MM.1S (cell line): ENCODE results near the gene FEN1.

Source experiments
- DNase-seq: peaks from one replicate; pipeline ENCODE4 v3.0.0-alpha.2; 2015
- H2AFZ ChIP-seq: fragments of 300-600 bp; sonication (generic); 2 replicates; pipeline ENCODE4 v1.6.0; 2016; ENCODE audit warnings: antibody characterized with exemption, low read length
- H3F3A ChIP-seq: fragments of 300-600 bp; sonication (generic); 2 replicates; pipeline ENCODE4 v1.6.1; 2016; ENCODE audit warnings: mild to moderate bottlenecking, antibody characterized with exemption, low read length, moderate library complexity, mixed read lengths; ENCODE audit not compliant: insufficient read depth
- H3K27ac ChIP-seq: fragments of 300-600 bp; sonication (generic); 2 replicates; pipeline ENCODE4 v1.5.1; 2016; ENCODE audit warnings: mild to moderate bottlenecking, low read length
- H3K27me3 ChIP-seq: fragments of 300-600 bp; sonication (generic); replicated peaks from 2 replicates; pipeline ENCODE4 v1.6.0; 2016; ENCODE audit warnings: low read length; ENCODE audit not compliant: insufficient read depth
- H3K36me3 ChIP-seq: fragments of 300-600 bp; sonication (generic); replicated peaks from 2 replicates; pipeline ENCODE4 v1.6.1; 2016; ENCODE audit warnings: mild to moderate bottlenecking, low read length, mixed read lengths; ENCODE audit not compliant: insufficient read depth
- H3K4me1 ChIP-seq: fragments of 300-600 bp; sonication (generic); 2 replicates; pipeline ENCODE4 v1.6.1; 2016; ENCODE audit warnings: low read length, mixed read lengths
- H3K4me2 ChIP-seq: fragments of 300-600 bp; sonication (generic); 2 replicates; pipeline ENCODE4 v1.6.0; 2016; ENCODE audit warnings: low read depth, low read length
- H3K4me3 ChIP-seq: fragments of 300-600 bp; sonication (generic); 2 replicates; pipeline ENCODE4 v1.5.1; 2016; ENCODE audit warnings: low read length, mixed read lengths
- H3K79me2 ChIP-seq: fragments of 300-600 bp; sonication (generic); 2 replicates; pipeline ENCODE4 v1.6.1; 2016; ENCODE audit warnings: mixed run types, low read length, mixed read lengths
- H3K9ac ChIP-seq: fragments of 300-600 bp; sonication (generic); 2 replicates; pipeline ENCODE4 v1.6.1; 2016; ENCODE audit warnings: low read length, mixed read lengths
- H3K9me2 ChIP-seq: fragments of 300-600 bp; sonication (generic); replicated peaks from 2 replicates; pipeline ENCODE4 v1.6.1; 2016; ENCODE audit warnings: mild to moderate bottlenecking, low read length, mixed read lengths; ENCODE audit not compliant: insufficient read depth
- H3K9me3 ChIP-seq: fragments of 300-600 bp; sonication (generic); replicated peaks from 2 replicates; pipeline ENCODE4 v1.6.1; 2016; ENCODE audit warnings: mild to moderate bottlenecking, low read length, mixed read lengths; ENCODE audit not compliant: insufficient read depth
- H4K20me1 ChIP-seq: fragments of 300-600 bp; sonication (generic); 2 replicates; pipeline ENCODE4 v1.6.1; 2016; ENCODE audit warnings: mild to moderate bottlenecking, low read length, moderate library complexity, mixed read lengths; ENCODE audit not compliant: insufficient read depth
- CTCF ChIP-seq: fragments of 300-600 bp; sonication (generic); IDR thresholded peaks from 2 replicates; pipeline ENCODE4 v1.5.1; 2016; ENCODE audit warnings: antibody characterized with exemption, low read length, mixed read lengths
- EZH2 ChIP-seq: fragments of 300-600 bp; sonication (generic); optimal IDR thresholded peaks from 2 replicates; pipeline ENCODE3; 2017; ENCODE audit warnings: low read depth, mild to moderate bottlenecking, antibody characterized with exemption, low read length, mixed read lengths
- EZH2phosphoT487 ChIP-seq: fragments of 300-600 bp; sonication (generic); IDR thresholded peaks from 2 replicates; pipeline ENCODE4 v1.6.1; 2018; ENCODE audit warnings: antibody characterized with exemption, low read length

FEN1 gene

DNA sequence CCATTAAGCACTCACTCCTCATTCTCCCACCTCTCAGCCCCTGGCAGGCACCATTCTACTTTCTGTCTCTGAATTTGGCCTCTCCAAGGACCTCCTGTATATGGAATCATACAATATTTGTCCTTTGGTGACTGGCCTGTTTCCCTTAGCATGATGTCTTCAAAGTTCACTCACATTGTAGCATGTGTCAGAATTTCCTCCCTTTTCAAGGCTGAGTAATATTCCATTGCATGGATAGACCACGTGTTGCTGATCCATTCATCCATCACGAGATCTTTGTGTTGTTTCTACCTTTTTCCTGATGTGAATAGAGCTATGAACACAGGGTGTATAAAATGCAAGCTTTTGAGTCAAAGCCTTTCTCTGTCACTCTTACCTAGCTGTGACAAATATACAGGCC, 47.0 kb downstream of the FEN1 start:
- H3K27me3 ChIP-seq, result no peaks in the 10 kb centered on the region; the same call in 1 of the 2 replicates
- no peaks in the 10 kb centered on the region for H3K79me2 ChIP-seq
- H3K9me2 ChIP-seq, result no peaks in the 10 kb centered on the region
- H3K4me2 ChIP-seq, result no peak overlapping the region
- no peaks in the 10 kb centered on the region for H4K20me1 ChIP-seq
- H3F3A ChIP-seq, result 0 out of 2 replicates have a peak, but pooled peaks cover 3% of the 10 kb centered on the region
- no peak overlapping the region for H2AFZ ChIP-seq
- H3K9ac ChIP-seq, result no peak overlapping the region
- no peak for TF ChIP-seq EZH2phosphoT487
- no peak for TF ChIP-seq CTCF
- no peak for TF ChIP-seq EZH2
- no peak overlapping the region for H3K27ac ChIP-seq
- H3K4me1 ChIP-seq, result peaks cover 4% of the 10 kb centered on the region
- H3K9me3 ChIP-seq, result no peaks in the 10 kb centered on the region
- no peaks in the 10 kb centered on the region for H3K36me3 ChIP-seq
- DNase-seq, result no peak
- no peak overlapping the region for H3K4me3 ChIP-seq

- H3K36me3 ChIP-seq, result no peaks in the 10 kb centered on the region
Observed at GRCh38 chr11:61840371-61840770, 47.7 kb downstream of the FEN1 start.

DNA sequence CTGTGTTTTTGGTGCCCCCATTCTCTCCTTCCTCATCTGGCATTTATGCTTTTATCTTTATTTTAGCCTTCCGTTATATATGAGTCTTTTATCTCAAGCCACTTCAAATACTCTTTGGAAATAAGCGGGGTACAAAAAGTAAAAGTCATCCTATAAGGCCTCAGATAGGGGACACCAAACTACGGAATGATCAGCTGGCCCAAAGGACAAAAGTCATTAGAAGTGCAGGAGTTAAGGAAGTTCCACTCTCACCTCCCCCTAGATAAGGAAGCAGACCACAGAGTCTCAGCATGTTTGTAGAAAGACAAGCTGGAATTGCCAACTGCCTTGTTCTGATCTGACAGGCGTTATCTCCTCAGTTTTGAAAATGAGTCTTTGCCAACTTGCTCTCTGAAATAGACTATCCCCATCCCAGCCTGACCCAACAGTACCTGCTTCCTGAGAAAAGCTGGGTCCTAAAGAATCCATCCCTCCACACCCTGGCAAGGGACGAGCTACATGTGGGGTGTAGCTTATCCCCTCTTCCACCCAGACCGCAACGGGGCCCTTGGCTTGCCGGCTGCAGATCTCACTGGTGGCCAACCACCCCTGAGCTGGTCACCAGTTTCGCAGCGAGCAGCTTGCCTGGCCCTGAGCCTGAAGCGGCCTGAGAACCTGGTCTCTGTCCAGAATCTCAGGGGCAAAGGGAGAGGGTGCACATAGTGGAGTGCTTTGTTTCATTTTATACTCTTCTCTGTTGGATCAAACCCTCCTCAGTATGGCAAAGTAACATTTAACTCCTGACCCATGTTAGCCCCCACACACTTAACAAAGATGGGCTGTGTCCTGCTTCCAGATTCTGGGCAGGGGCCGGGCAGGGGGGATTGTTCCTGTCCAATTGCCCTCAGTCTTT, 49.2 kb downstream of the FEN1 start:
- H3K27me3 ChIP-seq, result no peaks in the 10 kb centered on the region; the same call in 1 of the 2 replicates
- no peak overlapping the region for H3K4me2 ChIP-seq
- H3K9ac ChIP-seq, result no peak overlapping the region
- no peaks in the 10 kb centered on the region for H3K4me1 ChIP-seq
- H3K79me2 ChIP-seq, result no peaks in the 10 kb centered on the region
- no peaks in the 10 kb centered on the region for H3F3A ChIP-seq
- no peaks in the 10 kb centered on the region for H3K9me3 ChIP-seq
- H2AFZ ChIP-seq, result no peak overlapping the region
- no peak overlapping the region for H3K4me3 ChIP-seq
- H4K20me1 ChIP-seq, result no peaks in the 10 kb centered on the region
- no peak overlapping the region for H3K27ac ChIP-seq
- no peak for DNase-seq
- no peaks in the 10 kb centered on the region for H3K9me2 ChIP-seq
- no peak for TF ChIP-seq EZH2phosphoT487
- H3K36me3 ChIP-seq, result no peaks in the 10 kb centered on the region

More at GRCh38 chr11:61840371-61840770, 47.7 kb downstream of the FEN1 start:
- Histone ChIP-seq H3K79me2 (no peaks in the 10 kb centered on the region), H3K9me2 (no peaks in the 10 kb centered on the region), H3K27ac (no peak overlapping the region), H3K9me3 (no peaks in the 10 kb centered on the region), H3K9ac (no peak overlapping the region), H3K4me2 (no peak overlapping the region), H3K4me1 (no peaks in the 10 kb centered on the region), H3K4me3 (no peak overlapping the region), H2AFZ (no peak overlapping the region), H3F3A (no peaks in the 10 kb centered on the region), H4K20me1 (no peaks in the 10 kb centered on the region), H3K27me3 (no peaks in the 10 kb centered on the region; the same call in 1 of the 2 replicates)
- TF ChIP-seq EZH2phosphoT487, result no peak
- no peak for TF ChIP-seq EZH2
- TF ChIP-seq CTCF, result no peak
- DNase-seq, result no peak

GRCh38 chr11:61842528-61842820, 49.8 kb downstream of the FEN1 start:
- no peak for DNase-seq
- no peak for TF ChIP-seq EZH2phosphoT487
- TF ChIP-seq CTCF, result no peak
- no peak for TF ChIP-seq EZH2
- no peak overlapping the region for H3K4me2 ChIP-seq
- H3K9me3 ChIP-seq, result no peaks in the 10 kb centered on the region
- H3K4me3 ChIP-seq, result no peak overlapping the region
- no peaks in the 10 kb centered on the region for H3K79me2 ChIP-seq
- no peaks in the 10 kb centered on the region for H3F3A ChIP-seq
- H4K20me1 ChIP-seq, result no peaks in the 10 kb centered on the region
- no peaks in the 10 kb centered on the region for H3K9me2 ChIP-seq
- no peak overlapping the region for H3K27ac ChIP-seq
- H3K36me3 ChIP-seq, result no peaks in the 10 kb centered on the region
- no peak overlapping the region for H2AFZ ChIP-seq
- H3K27me3 ChIP-seq, result no peaks in the 10 kb centered on the region; the same call in 1 of the 2 replicates
- H3K4me1 ChIP-seq, result no peaks in the 10 kb centered on the region
- no peak overlapping the region for H3K9ac ChIP-seq
